ENCODE results near the gene SLC25A22. TPM values are rescaled to one million over a fixed set of nuclear protein-coding genes. Genes with fewer than 3 reads are reported as not detected.
A peak's percentile ranks its signal among the peaks of the same experiment; 100 is the strongest.

The SLC25A22 gene
- total RNA-seq, 1 donor from 2014 or later: 3.9 TPM

- intact Hi-C loops (cut with micrococcal nuclease): no loop called here
- peaks cover 88% of the 10 kb centered on the region for H3K4me1 ChIP-seq
- no peaks in the 10 kb centered on the region for H3K9me3 ChIP-seq (replicated peaks)
- no peak for DNase-seq
- H3K27ac ChIP-seq (replicated peaks): peak overlapping the region; percentile 92
- H3K27me3 ChIP-seq (ENCODE audit: low read depth): no peaks in the 10 kb centered on the region
- peaks cover 43% of the 10 kb centered on the region for H3K36me3 ChIP-seq
- TF ChIP-seq CTCF (IDR thresholded peaks at IDR 0.05; ENCODE audit: borderline replicate concordance): no peak
- H3K4me3 ChIP-seq: peak overlapping the region; percentile 73
Measured at GRCh38 chr11:826227-826621, 28.1 kb upstream of the SLC25A22 start.

GRCh38 chr11:825366-826226 is 27.5 kb upstream of the SLC25A22 start:
- intact Hi-C loops (cut with micrococcal nuclease): no loop called here
- H3K27me3 ChIP-seq (ENCODE audit: low read depth): no peaks in the 10 kb centered on the region
- DNase-seq: no peak
- H3K9me3 ChIP-seq (replicated peaks): no peaks in the 10 kb centered on the region
- peaks cover 43% of the 10 kb centered on the region for H3K36me3 ChIP-seq
- no peak overlapping the region for H3K4me3 ChIP-seq
- H3K4me1 ChIP-seq: peaks cover 88% of the 10 kb centered on the region
- no peak for TF ChIP-seq CTCF (IDR thresholded peaks at IDR 0.05; ENCODE audit: borderline replicate concordance)
- peak overlapping the region; percentile 92 for H3K27ac ChIP-seq (replicated peaks)

- DNase-seq: no peak
- Histone ChIP-seq H3K4me1 (peaks cover 87% of the 10 kb centered on the region), H3K36me3 (peaks cover 43% of the 10 kb centered on the region), H3K4me3 (no peak overlapping the region), H3K27me3 (ENCODE audit: low read depth) (no peaks in the 10 kb centered on the region), H3K27ac (replicated peaks) (no peak overlapping the region), H3K9me3 (replicated peaks) (no peaks in the 10 kb centered on the region)
- no peak for TF ChIP-seq CTCF (IDR thresholded peaks at IDR 0.05; ENCODE audit: borderline replicate concordance)
- intact Hi-C loops (cut with micrococcal nuclease): no loop called here
Measured at GRCh38 chr11:824942-825341, 26.9 kb upstream of the SLC25A22 start.

- no peaks in the 10 kb centered on the region for H3K27me3 ChIP-seq (ENCODE audit: low read depth)
- H3K36me3 ChIP-seq: peaks cover 43% of the 10 kb centered on the region
- intact Hi-C loops (cut with micrococcal nuclease): no loop called here
- H3K9me3 ChIP-seq (replicated peaks): no peaks in the 10 kb centered on the region
- peaks cover 87% of the 10 kb centered on the region for H3K4me1 ChIP-seq
- no peak overlapping the region for H3K4me3 ChIP-seq
- no peak overlapping the region for H3K27ac ChIP-seq (replicated peaks)
- TF ChIP-seq CTCF (IDR thresholded peaks at IDR 0.05; ENCODE audit: borderline replicate concordance): no peak
- no peak for DNase-seq
Measured at GRCh38 chr11:824292-824880, 26.3 kb upstream of the SLC25A22 start.

GRCh38 chr11:823441-824291 is 25.6 kb upstream of the SLC25A22 start:
- H3K4me1 ChIP-seq: peaks cover 85% of the 10 kb centered on the region
- H3K4me3 ChIP-seq: no peak overlapping the region
- DNase-seq: no peak
- H3K27me3 ChIP-seq (ENCODE audit: low read depth): no peaks in the 10 kb centered on the region
- H3K27ac ChIP-seq (replicated peaks): no peak overlapping the region
- TF ChIP-seq CTCF (IDR thresholded peaks at IDR 0.05; ENCODE audit: borderline replicate concordance): no peak
- intact Hi-C loops (cut with micrococcal nuclease): no loop called here
- peaks cover 43% of the 10 kb centered on the region for H3K36me3 ChIP-seq
- H3K9me3 ChIP-seq (replicated peaks): no peaks in the 10 kb centered on the region

All from left ventricle myocardium inferior (tissue), 1 donor.